Astrocyte (in vitro differentiated cells and primary cell): ENCODE results near the gene CNGA3.

Experiments used
- CTCF ChIP-seq: IDR thresholded peaks from 2 replicates; pipeline ENCODE4 v1.5.1; 2011; ENCODE audit warnings: low read depth, mild to moderate bottlenecking, inconsistent platforms, low read length, moderate library complexity; ENCODE audit not compliant: insufficient read depth
- EZH2 ChIP-seq: IDR thresholded peaks from 2 replicates; pipeline ENCODE4 v1.6.1; 2012; ENCODE audit warnings: mild to moderate bottlenecking, low read length, inconsistent platforms; ENCODE audit not compliant: insufficient read depth

GRCh38 chr2:98416383-98417159, 70.3 kb downstream of the CNGA3 start:
- TF ChIP-seq CTCF (no peak), EZH2 (no peak)
